CD4-positive, CD25-positive, alpha-beta regulatory T cell (primary cell): ENCODE data around the gene TREML4. TPM values are rescaled to one million over a fixed set of nuclear protein-coding genes. Genes with fewer than 3 reads are reported as not detected.

Source experiments
- ATAC-seq, 2 donors: fragments of 150-1000 bp; cut with Tn5 transposase; one replicate each; pipeline ENCODE4 v1.10.0; 2021; ENCODE audit warnings: low read depth in 2 of 2, moderate number of reproducible peaks in 2 of 2, moderate library complexity in 1 of 2
- DNase-seq, 3 donors: peaks; one replicate each; pipeline versions ENCODE4 v3.0.0 to v3.0.0-alpha.2; 2012 to 2022; ENCODE audit warnings: mixed read lengths in 1 of 3
- H3K27ac ChIP-seq: one replicate; pipeline ENCODE4 v1.7.0; 2013; ENCODE audit warnings: mild to moderate bottlenecking, low read length; ENCODE audit not compliant: insufficient read depth, poor library complexity, severe bottlenecking
- H3K27me3 ChIP-seq: one replicate; pipeline ENCODE4 v1.7.0; 2013; ENCODE audit warnings: low read length; ENCODE audit not compliant: control insufficient read depth, insufficient read depth
- H3K36me3 ChIP-seq: one replicate; pipeline ENCODE4 v1.7.0; 2013; ENCODE audit warnings: mild to moderate bottlenecking, low read length, moderate library complexity; ENCODE audit not compliant: control insufficient read depth, insufficient read depth
- H3K4me1 ChIP-seq: 2 replicates; pipeline ENCODE4 v1.7.0; 2013; ENCODE audit warnings: mild to moderate bottlenecking, low read length; ENCODE audit not compliant: insufficient read depth, control insufficient read depth, poor library complexity, severe bottlenecking
- H3K4me3 ChIP-seq: one replicate; pipeline ENCODE4 v1.7.0; 2013; ENCODE audit warnings: low read depth, mild to moderate bottlenecking, low read length, moderate library complexity
- H3K9me3 ChIP-seq, 2 experiments: 1 replicate in 1 of 2; 2 replicates in 1 of 2; pipeline ENCODE4 v1.7.0; 2013; ENCODE audit warnings: low read length in 2 of 2, mild to moderate bottlenecking in 1 of 2, moderate library complexity in 1 of 2; ENCODE audit not compliant: control insufficient read depth in 2 of 2
- H3K27ac Mint-ChIP-seq, 3 donors: one replicate each; pipeline ENCODE4 v1.8.0; 2020 to 2022; ENCODE audit warnings: mild to moderate bottlenecking in 3 of 3, mixed read lengths in 3 of 3, moderate library complexity in 2 of 3
- H3K27me3 Mint-ChIP-seq: one replicate; pipeline ENCODE4 v1.8.0; 2022; ENCODE audit warnings: mild to moderate bottlenecking, mixed read lengths
- H3K36me3 Mint-ChIP-seq: one replicate; pipeline ENCODE4 v1.8.0; 2020; ENCODE audit warnings: mixed read lengths
- H3K4me1 Mint-ChIP-seq, 4 donors: one replicate each; pipeline ENCODE4 v1.8.0; 2020 to 2022; ENCODE audit warnings: mixed read lengths in 4 of 4, mild to moderate bottlenecking in 1 of 4
- H3K4me3 Mint-ChIP-seq, 4 donors: one replicate each; pipeline ENCODE4 v1.8.0; 2020 to 2022; ENCODE audit warnings: mild to moderate bottlenecking in 4 of 4, mixed read lengths in 4 of 4, moderate library complexity in 3 of 4
- H3K9me3 Mint-ChIP-seq, 7 donors: one replicate each; pipeline ENCODE4 v1.8.0; 2020 to 2022; ENCODE audit warnings: mixed read lengths in 7 of 7, mild to moderate bottlenecking in 3 of 7, moderate library complexity in 2 of 7
- polyA plus RNA-seq, 4 donors: library from polyadenylated mRNA; unstranded; fragments of 300-500 nt; fragmentation: Illumina TruSeq; gene quantifications; one replicate each; pipeline ENCODE4 v1.2.3, GENCODE V29; 2021
- total RNA-seq: library from RNA; stranded (reverse); gene quantifications from one replicate; pipeline ENCODE4 v1.2.3, GENCODE V29; 2022

TREML4 gene
- not detected for total RNA-seq
- polyA plus RNA-seq: not detected

- H3K4me1 ChIP-seq: no peaks in the 10 kb centered on the region
- Mint-ChIP-seq H3K4me1 (peaks cover 0 to 3% (median 0%) of the 10 kb centered on the region in 4 donors), H3K27ac (peak within 1 kb of the TSS in 1 of 3 donors; percentile 57), H3K36me3 (no peaks in the 10 kb centered on the region), H3K9me3 (peaks cover 0 to 3% (median 0%) of the 10 kb centered on the region in 7 donors), H3K27me3 (peaks cover 26% of the 10 kb centered on the region), H3K4me3 (no peak within 1 kb of the TSS)
- ATAC-seq: no peak
- no peaks in the 10 kb centered on the region for H3K9me3 ChIP-seq
- H3K4me3 ChIP-seq: no peak within 1 kb of the TSS
- H3K27me3 ChIP-seq: peaks cover 7% of the 10 kb centered on the region
- H3K27ac ChIP-seq: no peak within 1 kb of the TSS
- no peak for DNase-seq
- no peaks in the 10 kb centered on the region for H3K36me3 ChIP-seq
Observed at GRCh38 chr6:41228096-41228495, at the start of gene TREML4. Gene TREML4, plus strand, starts transcription at chr6:41228349. Its CDS starts 79 bp downstream, at chr6:41228428.

- no peak overlapping the region for H3K27ac ChIP-seq
- H3K27me3 ChIP-seq: peaks cover 4% of the 10 kb centered on the region
- H3K27me3 Mint-ChIP-seq: peaks cover 7% of the 10 kb centered on the region
- no peak overlapping the region for H3K4me3 Mint-ChIP-seq
- DNase-seq (no peak), ATAC-seq (no peak)
- no peaks in the 10 kb centered on the region for H3K9me3 ChIP-seq
- H3K4me3 ChIP-seq: no peak overlapping the region
- no peaks in the 10 kb centered on the region for H3K36me3 Mint-ChIP-seq
- H3K36me3 ChIP-seq: no peaks in the 10 kb centered on the region
- H3K4me1 ChIP-seq: peaks cover 6% of the 10 kb centered on the region
- no peaks in the 10 kb centered on the region for H3K9me3 Mint-ChIP-seq
- peaks cover 5 to 14% (median 7%) of the 10 kb centered on the region in 4 donors for H3K4me1 Mint-ChIP-seq
- no peak overlapping the region for H3K27ac Mint-ChIP-seq
Observed at GRCh38 chr6:41179163-41179562, 49.0 kb upstream of the TREML4 start.

- Histone ChIP-seq H3K27me3 (peaks cover 3% of the 10 kb centered on the region), H3K4me3 (no peak overlapping the region), H3K9me3 (no peaks in the 10 kb centered on the region), H3K27ac (no peak overlapping the region), H3K36me3 (no peaks in the 10 kb centered on the region), H3K4me1 (peaks cover 6% of the 10 kb centered on the region)
- DNase-seq: no peak
- H3K27me3 Mint-ChIP-seq: peaks cover 7% of the 10 kb centered on the region
- peaks cover 5 to 23% (median 8%) of the 10 kb centered on the region in 4 donors for H3K4me1 Mint-ChIP-seq
- no peak for ATAC-seq
- no peaks in the 10 kb centered on the region for H3K9me3 Mint-ChIP-seq
- no peaks in the 10 kb centered on the region for H3K36me3 Mint-ChIP-seq
- H3K27ac Mint-ChIP-seq: peak overlapping the region in 1 of 3 donors; percentile 24
- H3K4me3 Mint-ChIP-seq: no peak overlapping the region
Observed at GRCh38 chr6:41181566-41181965, 46.6 kb upstream of the TREML4 start.

GRCh38 chr6:41182069-41183034 is 45.8 kb upstream of the TREML4 start:
- H3K27me3 Mint-ChIP-seq: peaks cover 14% of the 10 kb centered on the region
- H3K36me3 Mint-ChIP-seq: no peaks in the 10 kb centered on the region
- Histone ChIP-seq H3K27me3 (no peaks in the 10 kb centered on the region), H3K27ac (no peak overlapping the region), H3K9me3 (no peaks in the 10 kb centered on the region), H3K4me1 (peaks cover 6% of the 10 kb centered on the region), H3K4me3 (no peak overlapping the region), H3K36me3 (no peaks in the 10 kb centered on the region)
- DNase-seq (peak; percentile 27 to 83 (median 57)), ATAC-seq (peak; percentile 85 to 88)
- H3K4me1 Mint-ChIP-seq: peaks cover 5 to 23% (median 12%) of the 10 kb centered on the region in 4 donors
- peak overlapping the region in 1 of 3 donors; percentile 24 for H3K27ac Mint-ChIP-seq
- no peak overlapping the region for H3K4me3 Mint-ChIP-seq
- no peaks in the 10 kb centered on the region for H3K9me3 Mint-ChIP-seq

GRCh38 chr6:41184761-41185160 is 43.4 kb upstream of the TREML4 start:
- ATAC-seq (no peak), DNase-seq (no peak)
- Mint-ChIP-seq H3K27me3 (peaks cover 8% of the 10 kb centered on the region), H3K36me3 (no peaks in the 10 kb centered on the region), H3K4me3 (no peak overlapping the region), H3K9me3 (peaks cover 0 to 5% (median 0%) of the 10 kb centered on the region in 7 donors), H3K4me1 (peaks cover 5 to 32% (median 18%) of the 10 kb centered on the region in 4 donors), H3K27ac (peak overlapping the region in 1 of 3 donors; percentile 75)
- Histone ChIP-seq H3K36me3 (no peaks in the 10 kb centered on the region), H3K4me1 (peaks cover 6% of the 10 kb centered on the region), H3K27ac (no peak overlapping the region), H3K9me3 (peaks cover 1 to 4% of the 10 kb centered on the region in 2 experiments), H3K4me3 (no peak overlapping the region), H3K27me3 (no peaks in the 10 kb centered on the region)

- Histone ChIP-seq H3K27ac (no peak overlapping the region), H3K27me3 (no peaks in the 10 kb centered on the region), H3K4me3 (no peak overlapping the region), H3K4me1 (peaks cover 6% of the 10 kb centered on the region), H3K9me3 (peaks cover 2 to 12% of the 10 kb centered on the region in 2 experiments), H3K36me3 (no peaks in the 10 kb centered on the region)
- Mint-ChIP-seq H3K9me3 (peaks cover 0 to 8% (median 0%) of the 10 kb centered on the region in 7 donors), H3K4me3 (no peak overlapping the region), H3K4me1 (peaks cover 5 to 31% (median 18%) of the 10 kb centered on the region in 4 donors), H3K27me3 (peaks cover 8% of the 10 kb centered on the region), H3K36me3 (no peaks in the 10 kb centered on the region), H3K27ac (peak overlapping the region in 2 of 3 donors; percentile 36 to 86)
- no peak for DNase-seq
- ATAC-seq: no peak
Observed at GRCh38 chr6:41186031-41186562, 42.1 kb upstream of the TREML4 start.

GRCh38 chr6:41187924-41188886 is 39.9 kb upstream of the TREML4 start:
- Mint-ChIP-seq H3K4me1 (peaks cover 0 to 33% (median 14%) of the 10 kb centered on the region in 4 donors), H3K36me3 (no peaks in the 10 kb centered on the region), H3K27ac (peak overlapping the region in 2 of 3 donors; percentile 36 to 76), H3K9me3 (peaks cover 0 to 8% (median 0%) of the 10 kb centered on the region in 7 donors), H3K4me3 (no peak overlapping the region), H3K27me3 (peaks cover 8% of the 10 kb centered on the region)
- Histone ChIP-seq H3K27ac (no peak overlapping the region), H3K4me3 (no peak overlapping the region), H3K27me3 (no peaks in the 10 kb centered on the region), H3K9me3 (peaks cover 2 to 12% of the 10 kb centered on the region in 2 experiments), H3K36me3 (no peaks in the 10 kb centered on the region), H3K4me1 (no peaks in the 10 kb centered on the region)
- DNase-seq: no peak
- no peak for ATAC-seq
